ENCODE measurements around the gene WDR86.

WDR86 gene

DNA sequence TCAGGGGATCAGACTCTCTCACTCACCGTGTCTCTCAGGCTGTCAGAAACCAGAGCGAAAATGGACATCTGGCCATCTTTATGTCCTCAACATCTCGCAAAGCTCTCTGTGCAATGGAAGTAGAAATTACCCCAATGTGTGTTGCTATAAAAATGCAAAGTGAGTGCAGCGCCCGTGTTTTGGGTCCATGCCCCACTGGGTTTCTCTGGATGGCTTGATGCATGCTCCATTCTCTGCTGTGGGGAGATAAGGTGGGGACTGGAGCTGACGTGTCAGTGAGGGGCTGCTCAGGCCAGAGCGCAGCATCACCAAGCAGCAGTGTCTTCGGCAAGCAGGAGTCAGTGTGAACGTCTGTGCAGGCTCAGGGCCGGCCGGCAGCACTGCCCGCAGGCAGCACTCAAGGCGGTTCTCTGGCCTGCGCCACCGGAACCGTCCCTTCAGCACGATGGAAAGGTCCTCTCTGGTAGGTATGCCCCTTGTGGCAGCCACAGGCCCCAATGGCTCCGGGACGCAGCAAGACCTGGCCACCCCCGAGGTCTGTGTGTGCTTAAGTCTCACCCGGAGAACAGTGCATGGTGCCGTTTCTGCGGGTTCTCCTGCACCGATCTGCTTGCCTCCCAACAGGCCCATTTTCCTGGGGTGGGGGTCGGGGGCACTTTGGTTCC is 30.2 kb downstream of the WDR86 start:
- no peak for DNase-seq (ENCODE audit: low read depth)

DNA sequence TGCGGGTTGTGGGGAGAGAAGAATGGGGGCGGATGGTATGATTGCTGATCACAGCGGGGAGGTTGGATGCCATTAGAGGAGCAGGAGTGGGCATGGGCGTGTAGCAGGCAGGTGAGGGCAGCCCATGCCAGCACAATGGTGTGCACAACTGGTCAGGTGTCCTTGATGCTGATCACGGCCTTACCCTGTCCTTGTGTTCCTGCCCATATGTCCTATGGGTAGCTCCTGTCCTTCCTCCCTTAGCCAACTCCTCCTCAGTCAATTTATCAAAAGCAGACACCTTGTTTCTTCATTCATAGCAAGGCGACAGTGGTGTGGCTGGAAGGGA is 30.7 kb downstream of the WDR86 start:
- no peak for DNase-seq (ENCODE audit: low read depth)

DNA sequence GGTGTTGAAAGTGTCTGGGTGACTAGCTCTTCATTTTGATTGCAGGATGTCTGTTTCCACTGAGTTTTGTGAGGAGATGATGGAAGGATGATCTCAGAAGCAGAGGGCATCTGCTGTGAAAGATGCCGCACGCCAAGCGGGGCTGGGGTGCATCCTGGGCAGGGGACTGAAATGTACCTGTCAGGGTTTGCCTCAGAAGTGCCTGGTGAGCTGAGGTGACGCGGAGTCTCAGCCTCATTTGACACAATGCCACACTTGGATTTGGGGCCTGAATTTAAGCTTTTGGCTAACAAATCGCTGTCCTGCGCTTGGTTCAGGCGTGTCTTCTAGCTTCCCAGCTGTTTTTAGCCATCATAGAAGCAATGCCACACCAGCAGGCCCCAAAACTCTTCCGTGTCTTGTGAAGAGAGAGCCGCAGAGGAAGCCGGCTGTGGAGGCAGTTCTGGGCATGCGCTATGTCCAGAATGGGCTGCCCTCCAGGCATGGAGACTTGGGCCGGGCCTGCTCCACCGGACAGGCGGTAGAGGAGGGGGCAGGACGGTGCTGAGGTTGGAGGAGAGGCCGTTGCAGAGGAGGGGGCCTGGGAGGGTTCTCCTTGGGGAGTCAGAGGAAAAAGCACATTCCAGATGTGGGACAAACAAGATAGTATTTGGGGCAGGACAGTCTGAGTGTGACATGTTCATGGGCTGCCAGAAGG is 31.2 kb downstream of the WDR86 start:
- no peak for DNase-seq (ENCODE audit: low read depth)

GRCh38 chr7:151378011-151378410 is 31.8 kb downstream of the WDR86 start:
- no peak for DNase-seq (ENCODE audit: low read depth)

- DNase-seq (ENCODE audit: low read depth) = no peak
These were observed 32.4 kb downstream of the WDR86 start for GRCh38 chr7:151377406-151377805.

DNA sequence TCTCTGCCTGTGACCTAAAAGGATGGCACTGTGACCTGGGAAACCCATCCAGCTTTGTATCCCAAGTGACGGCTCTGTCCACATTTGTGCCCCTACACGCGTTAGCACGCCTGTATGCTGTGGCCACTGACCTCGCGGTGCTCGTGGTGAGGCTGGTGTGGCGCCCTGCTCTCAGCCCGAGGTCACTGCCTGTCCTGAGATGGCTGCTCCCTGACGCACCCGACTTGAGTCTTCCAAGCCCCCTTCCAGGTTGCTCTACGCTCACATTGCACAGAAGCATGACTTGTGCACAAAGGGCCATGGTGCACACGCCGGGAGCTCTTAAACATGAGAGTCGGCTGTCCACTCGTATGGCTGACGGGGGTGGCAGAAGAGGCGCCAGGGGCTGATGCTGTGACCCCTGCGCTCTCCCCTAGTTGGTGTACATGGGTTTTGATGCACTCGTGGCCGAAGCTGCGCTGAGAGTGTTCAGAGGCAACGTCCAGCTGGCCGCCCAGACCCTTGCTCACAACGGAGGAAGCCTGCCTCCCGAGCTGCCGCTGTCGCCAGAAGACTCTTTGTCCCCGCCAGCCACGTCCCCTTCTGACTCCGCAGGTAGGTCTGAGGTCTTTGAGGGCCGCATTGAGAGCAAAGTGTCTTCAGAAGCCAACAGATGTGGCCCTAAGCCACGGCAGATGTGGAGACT is 33.5 kb downstream of the WDR86 start:
- no peak for DNase-seq (ENCODE audit: low read depth)

GRCh38 chr7:151375530-151376217 is 34.2 kb downstream of the WDR86 start:
- DNase-seq (ENCODE audit: low read depth) = no peak

GRCh38 chr7:151374726-151375125 is 35.1 kb downstream of the WDR86 start:
- no peak for DNase-seq (ENCODE audit: low read depth)

GRCh38 chr7:151374139-151374538 is 35.7 kb downstream of the WDR86 start:
- DNase-seq (ENCODE audit: low read depth) = no peak

GRCh38 chr7:151373599-151373998 is 36.2 kb downstream of the WDR86 start:
- no peak for DNase-seq (ENCODE audit: low read depth)

GRCh38 chr7:151372612-151373265 is 37.1 kb downstream of the WDR86 start:
- no peak for DNase-seq (ENCODE audit: low read depth)

DNA sequence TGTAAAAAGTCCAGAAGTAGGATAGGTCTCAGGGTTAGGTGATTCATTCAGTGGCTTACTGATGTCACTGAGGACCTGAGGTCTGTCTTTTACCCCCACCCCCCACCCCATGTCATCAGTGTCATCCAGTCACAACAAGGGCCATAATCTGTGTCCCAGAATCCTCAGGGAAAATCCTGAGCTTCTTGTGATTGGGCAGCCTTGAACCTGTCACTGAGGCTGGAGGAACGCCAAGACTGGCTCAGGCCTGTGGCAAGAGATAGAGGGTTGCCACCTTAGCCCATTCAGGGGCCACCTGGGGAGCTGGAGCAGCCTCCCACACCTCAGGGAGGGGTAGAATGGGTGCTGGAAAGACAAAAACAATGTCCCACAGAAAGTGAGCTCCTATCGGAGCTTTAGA is 38.6 kb downstream of the WDR86 start:
- no peak for DNase-seq (ENCODE audit: low read depth)

GRCh38 chr7:151368136-151368571 is 41.7 kb downstream of the WDR86 start:
- DNase-seq (ENCODE audit: low read depth) = no peak

DNA sequence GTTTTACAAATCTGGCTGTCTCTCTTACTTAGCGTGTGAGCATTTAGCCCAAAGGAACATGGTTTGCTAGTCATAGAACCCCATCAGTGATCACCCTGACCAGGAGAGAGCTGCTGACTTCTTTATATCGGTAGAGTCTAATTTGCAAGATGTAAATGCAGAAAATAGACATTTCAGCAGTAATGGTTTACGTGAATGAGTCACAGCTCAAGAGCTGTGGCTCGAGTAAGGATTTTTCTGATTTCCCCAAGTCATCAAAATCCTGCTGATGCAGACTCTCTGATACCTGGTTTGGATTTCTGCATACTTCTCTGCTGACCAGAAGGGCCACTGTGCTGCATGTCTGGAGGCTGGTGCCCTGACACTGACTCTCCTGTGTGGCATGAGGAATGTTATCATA is 42.6 kb downstream of the WDR86 start:
- no peak for DNase-seq (ENCODE audit: low read depth)

DNA sequence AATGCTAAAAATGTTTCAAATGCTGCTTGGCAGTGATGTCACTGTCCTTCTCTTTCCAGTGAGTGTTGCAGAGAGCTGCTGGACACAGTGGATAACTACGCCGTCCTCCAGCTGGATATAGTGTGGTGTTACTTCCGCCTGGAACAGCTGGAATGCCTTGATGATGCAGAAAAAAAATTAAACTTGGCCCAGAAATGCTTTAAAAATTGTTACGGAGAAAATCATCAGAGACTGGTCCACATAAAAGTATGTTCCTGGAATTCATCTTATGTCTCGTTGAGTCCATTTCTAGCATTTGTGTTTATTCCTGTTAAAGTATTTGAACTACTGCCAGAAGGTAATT is 43.0 kb downstream of the WDR86 start:
- no peak for DNase-seq (ENCODE audit: low read depth)

- DNase-seq (ENCODE audit: low read depth) = no peak
These were observed 43.5 kb downstream of the WDR86 start for GRCh38 chr7:151366166-151366879.

GRCh38 chr7:151363182-151363581 is 46.7 kb downstream of the WDR86 start:
- no peak for DNase-seq (ENCODE audit: low read depth)

DNA sequence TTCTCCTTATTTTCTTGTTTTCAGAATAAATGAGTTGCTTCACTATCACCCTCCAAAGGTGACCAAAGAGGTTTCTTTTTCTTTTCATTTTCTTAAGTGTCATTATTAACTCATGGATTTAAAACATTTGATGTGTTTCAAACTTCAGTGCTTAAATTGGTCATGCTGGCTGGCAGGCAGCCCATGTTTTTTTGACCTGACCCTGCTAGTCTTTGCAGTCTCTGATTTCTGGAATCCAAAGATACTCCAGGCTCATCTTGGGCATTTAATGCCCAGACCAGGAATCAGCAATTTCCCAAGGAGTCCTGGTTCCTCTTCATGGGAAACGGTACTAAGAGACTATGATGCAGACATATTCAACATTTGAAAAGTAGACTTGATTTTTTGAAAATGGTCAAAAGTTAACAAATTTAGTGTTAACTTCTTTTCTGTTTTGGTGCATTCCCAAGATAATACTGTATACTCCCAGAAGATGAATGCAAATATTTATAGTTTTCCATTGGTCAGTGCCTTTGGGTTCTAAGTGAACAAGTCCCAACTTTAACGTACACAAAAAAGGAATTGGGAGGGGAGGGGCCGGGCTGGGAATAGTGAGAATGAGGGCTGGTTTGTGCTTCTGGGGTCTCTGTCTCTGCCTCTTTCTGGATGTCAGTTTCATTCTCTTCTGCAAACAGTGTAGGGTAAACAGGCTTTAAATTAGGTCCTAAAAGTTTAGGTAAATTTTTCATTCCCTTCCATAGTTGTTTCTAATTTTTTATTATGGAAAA is 48.5 kb downstream of the WDR86 start:
- no peak for DNase-seq (ENCODE audit: low read depth)

GRCh38 chr7:151352512-151352911 is 57.3 kb downstream of the WDR86 start:
- DNase-seq (ENCODE audit: low read depth) = no peak

DNA sequence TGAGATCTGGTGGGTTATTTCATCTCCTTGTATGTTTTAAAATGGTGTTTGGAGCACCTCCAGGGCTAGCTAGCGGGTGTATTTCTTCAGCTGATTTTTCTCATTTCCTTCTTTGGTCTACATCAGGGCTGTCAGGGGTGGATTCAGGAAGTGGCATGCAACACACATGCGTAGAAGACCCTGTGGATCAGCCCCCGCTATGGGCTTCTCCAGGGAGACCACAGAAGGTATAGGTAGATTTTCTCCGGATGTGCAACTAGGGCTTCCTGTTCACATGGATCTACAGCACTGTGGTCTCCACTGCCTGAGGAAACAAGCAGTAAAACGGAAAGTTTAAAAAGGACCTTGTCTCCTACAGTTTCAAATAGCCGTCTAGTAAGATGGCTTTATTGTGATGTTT is 57.9 kb downstream of the WDR86 start:
- DNase-seq (ENCODE audit: low read depth) = no peak

DNA sequence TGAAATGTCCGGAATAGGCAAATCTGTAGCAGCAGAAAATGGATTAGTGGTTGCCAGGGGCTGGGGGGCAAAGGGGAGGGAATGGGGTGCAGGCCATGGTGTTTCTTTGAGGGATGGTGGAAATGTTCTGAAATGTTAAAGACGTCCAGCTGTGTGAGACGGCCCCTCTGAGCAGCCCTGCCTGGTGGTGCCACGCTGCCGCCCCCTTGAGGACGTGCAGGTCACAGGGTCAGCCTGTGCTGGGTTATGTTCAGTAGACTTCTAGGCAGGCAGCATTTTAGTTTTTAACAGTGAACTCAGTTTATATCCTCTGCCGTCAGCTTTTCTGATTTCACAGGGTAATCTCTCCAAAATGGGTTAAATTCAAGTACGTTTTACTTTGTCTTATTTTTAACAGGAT is 58.8 kb downstream of the WDR86 start:
- no peak for DNase-seq (ENCODE audit: low read depth)

Data from HS-5 (cell line).